NCI-H1092 treated with DMSO at 0.1 percent for 48 hours (cell line): Measurements from ENCODE around the gene PLIN4.
"Not testable (repeated sequence)": the region's sequence is repeated elsewhere in the genome, so short reads cannot be mapped to it uniquely, and the experiment has no call there.

ENCODE experiments used
- DNase-seq: peaks from one replicate; lab custom pipeline; 2025; lab: John Stamatoyannopoulos, UW

PLIN4 gene, protein sequence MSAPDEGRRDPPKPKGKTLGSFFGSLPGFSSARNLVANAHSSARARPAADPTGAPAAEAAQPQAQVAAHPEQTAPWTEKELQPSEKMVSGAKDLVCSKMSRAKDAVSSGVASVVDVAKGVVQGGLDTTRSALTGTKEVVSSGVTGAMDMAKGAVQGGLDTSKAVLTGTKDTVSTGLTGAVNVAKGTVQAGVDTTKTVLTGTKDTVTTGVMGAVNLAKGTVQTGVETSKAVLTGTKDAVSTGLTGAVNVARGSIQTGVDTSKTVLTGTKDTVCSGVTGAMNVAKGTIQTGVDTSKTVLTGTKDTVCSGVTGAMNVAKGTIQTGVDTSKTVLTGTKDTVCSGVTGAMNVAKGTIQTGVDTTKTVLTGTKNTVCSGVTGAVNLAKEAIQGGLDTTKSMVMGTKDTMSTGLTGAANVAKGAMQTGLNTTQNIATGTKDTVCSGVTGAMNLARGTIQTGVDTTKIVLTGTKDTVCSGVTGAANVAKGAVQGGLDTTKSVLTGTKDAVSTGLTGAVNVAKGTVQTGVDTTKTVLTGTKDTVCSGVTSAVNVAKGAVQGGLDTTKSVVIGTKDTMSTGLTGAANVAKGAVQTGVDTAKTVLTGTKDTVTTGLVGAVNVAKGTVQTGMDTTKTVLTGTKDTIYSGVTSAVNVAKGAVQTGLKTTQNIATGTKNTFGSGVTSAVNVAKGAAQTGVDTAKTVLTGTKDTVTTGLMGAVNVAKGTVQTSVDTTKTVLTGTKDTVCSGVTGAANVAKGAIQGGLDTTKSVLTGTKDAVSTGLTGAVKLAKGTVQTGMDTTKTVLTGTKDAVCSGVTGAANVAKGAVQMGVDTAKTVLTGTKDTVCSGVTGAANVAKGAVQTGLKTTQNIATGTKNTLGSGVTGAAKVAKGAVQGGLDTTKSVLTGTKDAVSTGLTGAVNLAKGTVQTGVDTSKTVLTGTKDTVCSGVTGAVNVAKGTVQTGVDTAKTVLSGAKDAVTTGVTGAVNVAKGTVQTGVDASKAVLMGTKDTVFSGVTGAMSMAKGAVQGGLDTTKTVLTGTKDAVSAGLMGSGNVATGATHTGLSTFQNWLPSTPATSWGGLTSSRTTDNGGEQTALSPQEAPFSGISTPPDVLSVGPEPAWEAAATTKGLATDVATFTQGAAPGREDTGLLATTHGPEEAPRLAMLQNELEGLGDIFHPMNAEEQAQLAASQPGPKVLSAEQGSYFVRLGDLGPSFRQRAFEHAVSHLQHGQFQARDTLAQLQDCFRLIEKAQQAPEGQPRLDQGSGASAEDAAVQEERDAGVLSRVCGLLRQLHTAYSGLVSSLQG (N-terminal part only)

DNA sequence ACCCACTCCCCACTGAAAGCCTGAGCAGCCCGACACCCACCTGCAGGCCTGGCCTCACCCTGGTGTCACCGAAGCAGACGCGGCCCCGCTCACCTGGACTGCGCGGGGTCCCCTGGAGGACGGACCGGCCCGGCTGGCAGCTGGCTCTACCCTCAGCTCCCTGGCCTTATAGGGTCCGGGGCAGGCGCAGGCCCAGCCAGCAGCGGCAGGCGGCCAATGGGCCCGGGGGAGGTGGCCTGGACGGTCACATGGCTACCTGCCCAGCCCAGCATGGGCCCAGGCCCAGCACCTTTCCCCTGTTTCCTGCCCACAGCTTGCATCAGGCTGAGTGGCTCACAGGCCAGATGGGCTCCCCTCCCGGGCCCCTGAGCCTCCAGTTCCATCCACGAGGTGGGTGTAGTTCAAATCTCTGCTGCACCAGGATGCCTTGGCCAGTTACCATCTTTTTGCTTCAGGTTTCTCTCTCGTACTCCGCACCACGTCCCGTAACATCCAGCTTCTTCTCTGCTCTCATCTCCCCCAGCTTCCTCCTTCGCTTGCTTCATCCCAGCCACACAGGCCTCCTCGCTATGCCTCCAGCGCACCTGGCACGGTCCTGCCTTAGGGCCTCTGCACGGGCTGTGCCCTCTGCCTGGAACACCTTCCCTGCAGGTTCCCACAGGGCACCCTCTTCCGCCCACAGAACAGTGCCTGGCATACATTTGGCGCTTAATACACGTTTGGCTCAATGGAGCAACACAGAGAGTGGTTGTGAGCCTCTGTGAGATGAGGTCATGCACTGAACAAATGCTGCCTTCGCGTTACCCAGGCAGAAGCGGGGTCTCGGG is at the start of gene PLIN4:
TSS of gene PLIN4 (minus strand) at position 142 of the 827 bp plus-strand sequence. CDS start 214 bp downstream, outside the sequence.
- no peak for DNase-seq

DNA sequence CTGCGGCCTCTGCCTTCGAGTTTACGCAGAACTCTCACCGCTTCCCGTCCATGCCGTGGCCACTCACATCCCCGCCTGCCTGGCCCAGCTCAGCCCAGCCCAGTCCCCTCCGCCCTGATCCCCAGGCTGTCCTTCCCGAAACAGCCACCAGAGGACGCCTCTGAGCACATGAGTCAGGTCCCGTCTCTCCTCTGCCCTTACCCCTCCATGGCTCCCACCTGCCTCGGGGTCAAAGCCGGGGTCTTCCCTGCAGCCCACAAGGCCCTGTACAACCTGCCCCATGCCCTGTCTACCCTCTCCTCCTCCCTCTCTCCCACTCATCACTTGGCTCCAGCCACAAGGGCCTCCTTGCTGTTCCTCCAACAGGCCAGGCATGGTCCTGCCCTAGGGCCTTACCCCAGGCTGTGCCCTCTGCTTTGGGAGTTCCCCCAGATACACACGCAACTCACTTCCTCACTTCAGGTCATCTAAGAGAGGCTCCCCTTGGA is 49.3 kb upstream of the PLIN4 start:
- no peak for DNase-seq

DNA sequence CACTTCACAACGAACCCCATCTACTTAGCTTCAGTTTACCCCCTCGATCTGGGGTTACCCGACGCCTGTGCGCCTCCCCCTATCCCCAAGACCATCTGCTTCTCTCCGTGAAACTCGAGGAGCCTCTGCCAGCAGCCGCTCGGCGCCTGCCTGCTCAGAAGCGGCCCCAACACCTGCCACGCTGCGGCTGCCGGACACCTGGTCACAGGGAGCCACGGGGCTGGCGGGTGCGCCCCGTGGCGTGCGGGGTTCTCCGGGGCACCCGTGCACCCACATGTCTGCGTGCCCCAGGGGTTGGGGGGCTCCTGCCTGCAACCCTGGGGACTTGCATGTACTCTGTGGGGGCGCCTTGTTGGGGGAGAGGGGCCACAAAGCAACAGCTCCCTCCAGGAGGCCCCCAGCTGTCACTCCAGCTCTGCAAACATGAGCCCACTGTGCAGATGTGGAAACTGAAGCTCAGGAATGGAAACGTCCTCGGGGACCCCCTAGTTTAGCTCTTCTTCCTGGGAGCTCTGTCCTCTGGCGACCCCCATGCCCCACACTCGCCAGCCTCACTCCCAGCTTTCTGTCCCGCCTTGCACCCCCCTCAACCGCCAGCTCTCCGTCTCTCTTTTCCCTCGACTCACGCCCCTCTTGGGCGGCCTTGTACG is 48.2 kb upstream of the PLIN4 start:
- no peak for DNase-seq

DNA sequence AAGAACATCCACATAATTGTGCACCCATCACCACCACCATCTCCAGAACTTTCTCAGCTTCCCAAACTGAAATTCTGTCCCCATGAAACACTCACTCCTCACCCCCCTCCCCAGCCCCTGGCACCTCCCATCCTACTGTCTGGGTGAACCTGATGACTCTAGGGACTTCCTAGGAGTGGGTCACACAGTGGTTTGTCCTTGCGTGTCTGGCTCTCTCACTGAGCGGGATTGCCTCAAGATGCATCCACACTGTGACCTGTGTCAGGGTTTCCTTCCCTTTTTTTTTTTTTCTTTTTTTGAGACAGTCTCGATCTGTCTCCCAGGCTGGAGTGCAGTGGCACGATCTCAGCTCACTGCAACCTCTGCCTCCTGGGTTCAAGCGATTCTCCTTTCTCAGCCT is 45.3 kb upstream of the PLIN4 start:
- not testable (repeated sequence) for DNase-seq

DNA sequence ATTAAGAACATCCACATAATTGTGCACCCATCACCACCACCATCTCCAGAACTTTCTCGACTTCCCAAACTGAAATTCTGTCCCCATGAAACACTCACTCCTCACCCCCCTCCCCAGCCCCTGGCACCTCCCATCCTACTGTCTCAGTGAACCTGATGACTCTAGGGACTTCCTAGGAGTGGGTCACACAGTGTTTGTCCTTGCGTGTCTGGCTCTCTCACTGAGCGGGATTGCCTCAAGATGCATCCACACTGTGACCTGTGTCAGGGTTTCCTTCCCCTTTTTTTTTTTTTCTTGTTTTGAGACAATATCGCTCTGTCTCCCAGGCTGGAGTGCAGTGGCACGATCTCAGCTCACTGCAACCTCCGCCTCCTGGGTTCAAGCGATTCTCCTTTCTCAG is 43.8 kb upstream of the PLIN4 start:
- not testable (repeated sequence) for DNase-seq

DNA sequence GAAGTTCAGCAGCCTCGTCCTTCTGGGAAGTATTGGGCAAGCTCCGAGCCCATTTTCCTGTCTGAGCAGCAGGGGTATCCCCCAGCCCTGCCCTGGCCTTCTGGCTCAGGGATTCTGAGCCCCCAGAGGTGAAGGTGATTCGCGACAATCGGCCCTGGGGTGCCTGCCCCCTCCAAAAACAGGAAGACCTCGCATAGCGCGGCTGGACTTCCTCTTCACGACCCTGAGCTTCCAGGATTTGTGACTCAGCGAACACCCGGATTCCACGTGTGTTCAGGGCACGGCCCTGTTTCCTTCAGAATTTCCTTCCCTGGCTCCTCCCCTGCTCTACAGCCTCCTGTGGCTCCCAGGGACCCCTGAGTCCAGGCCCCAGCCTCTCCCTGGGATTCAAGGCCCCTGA is 41.3 kb upstream of the PLIN4 start, which contains the start of gene SEMA6B:
TSS of gene SEMA6B (minus strand) at position 116 of the 400 bp plus-strand sequence. CDS start 1,227 bp downstream, outside the sequence.
- no peak for DNase-seq

DNA sequence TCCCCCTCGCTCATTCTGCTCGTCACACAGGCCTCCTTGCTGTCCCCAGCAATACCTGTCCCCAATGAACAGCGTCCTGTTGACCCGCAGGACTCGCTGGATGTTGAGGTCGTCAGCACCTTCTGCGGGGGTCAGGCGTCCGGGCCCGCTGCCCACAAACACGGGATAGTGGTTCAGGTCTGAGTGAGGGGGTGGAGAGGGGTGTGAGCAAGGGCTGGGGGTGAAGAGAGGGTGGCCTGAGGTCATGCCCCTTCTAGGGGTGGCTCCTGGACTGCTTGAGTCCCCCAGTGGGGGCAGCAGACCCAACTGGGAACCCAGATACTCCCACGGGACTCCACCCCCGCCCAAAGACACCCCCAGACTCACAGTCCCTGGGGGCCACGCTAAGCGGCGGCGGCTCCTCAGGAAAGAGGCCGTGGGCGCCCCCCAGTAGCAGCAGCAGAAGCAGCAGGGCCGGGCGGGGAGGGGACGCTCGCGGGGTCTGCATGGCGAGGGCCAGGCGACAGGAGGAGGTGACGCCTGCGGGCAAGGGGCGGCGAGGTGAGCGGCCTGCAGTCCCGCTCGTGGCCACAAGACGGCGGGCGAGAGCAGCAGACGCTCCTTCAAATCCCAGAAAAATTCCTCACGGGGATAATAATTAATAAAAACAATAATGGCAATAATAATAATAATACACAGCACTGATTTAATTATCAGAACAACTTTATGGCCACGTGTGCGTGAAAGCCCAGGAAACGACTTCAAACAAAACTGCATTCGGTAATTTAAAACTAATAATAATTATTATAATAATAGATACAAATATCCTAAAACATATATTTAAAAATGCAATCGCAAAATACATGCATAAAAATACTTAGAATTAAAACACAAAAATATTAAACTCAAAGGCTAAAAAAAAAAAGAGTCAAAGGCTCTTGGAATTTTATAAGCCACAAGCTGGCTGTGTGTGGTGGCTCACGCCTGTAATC is 40.0 kb upstream of the PLIN4 start:
- DNase-seq: peak; percentile 12

DNA sequence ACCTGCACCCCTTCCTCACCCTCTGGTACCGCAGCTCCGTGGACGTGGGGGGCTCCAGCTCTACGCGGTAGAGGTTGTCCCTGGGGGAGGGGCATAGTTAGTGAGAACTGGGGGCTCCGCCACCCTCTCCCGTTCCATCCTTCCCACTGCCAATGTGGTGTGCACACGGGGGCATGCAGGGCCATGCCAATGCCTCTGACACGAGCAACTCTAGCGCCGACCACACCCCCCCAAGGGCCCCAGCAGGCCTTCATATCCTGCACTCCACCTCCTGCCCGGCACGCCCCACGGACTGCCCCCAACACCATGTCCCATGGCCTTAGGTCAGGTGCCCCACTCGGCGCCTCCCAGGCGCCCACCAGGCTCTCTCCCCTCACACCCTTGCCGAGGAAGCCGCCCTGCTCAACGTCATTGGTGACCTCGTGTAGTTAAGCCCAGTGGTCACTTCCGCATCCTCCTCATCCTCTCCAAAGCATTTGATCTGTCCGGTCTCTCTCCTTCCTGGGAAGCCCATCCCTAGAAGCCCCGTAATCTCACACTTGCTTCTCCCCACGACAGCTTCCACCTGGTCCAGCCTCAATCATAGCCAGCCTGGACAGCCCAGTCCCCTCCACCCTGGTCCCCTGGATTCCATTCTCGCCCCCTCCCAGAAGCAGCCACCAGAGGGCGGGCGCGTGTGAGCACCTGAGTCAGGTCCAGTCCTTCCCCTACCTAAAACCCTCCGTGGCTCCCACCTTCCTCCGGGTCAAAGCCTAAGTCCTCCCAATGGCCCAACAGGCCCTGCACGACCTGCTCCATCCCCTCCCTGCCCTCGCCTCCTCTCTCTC is 39.1 kb upstream of the PLIN4 start:
- DNase-seq: no peak

DNA sequence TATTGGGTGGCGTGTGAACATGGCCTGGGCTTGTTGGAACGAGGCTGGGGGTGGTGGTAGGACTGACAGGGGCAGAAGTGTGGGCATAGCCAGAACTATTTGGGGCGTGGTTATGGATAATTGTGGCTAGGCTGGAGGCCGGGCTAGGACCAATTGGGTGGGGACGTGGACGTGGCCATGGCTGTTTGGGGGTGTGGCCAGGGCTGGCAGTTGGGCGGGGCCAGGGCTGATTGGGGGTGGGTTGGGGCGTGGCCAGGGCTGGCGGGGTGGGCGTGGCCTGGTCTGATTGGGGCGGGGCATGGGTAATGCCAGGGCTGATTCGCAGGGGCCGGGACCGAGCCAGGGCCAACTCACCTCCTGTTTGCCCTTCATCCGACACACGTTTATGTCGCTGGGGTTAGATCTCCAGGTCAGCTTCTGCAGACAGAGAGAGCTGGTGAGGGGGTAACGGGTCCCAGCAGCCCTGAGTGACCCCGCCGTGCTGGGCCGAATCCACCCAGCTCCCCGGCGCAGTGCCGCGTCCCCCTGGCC is 38.4 kb upstream of the PLIN4 start:
- no peak for DNase-seq

DNA sequence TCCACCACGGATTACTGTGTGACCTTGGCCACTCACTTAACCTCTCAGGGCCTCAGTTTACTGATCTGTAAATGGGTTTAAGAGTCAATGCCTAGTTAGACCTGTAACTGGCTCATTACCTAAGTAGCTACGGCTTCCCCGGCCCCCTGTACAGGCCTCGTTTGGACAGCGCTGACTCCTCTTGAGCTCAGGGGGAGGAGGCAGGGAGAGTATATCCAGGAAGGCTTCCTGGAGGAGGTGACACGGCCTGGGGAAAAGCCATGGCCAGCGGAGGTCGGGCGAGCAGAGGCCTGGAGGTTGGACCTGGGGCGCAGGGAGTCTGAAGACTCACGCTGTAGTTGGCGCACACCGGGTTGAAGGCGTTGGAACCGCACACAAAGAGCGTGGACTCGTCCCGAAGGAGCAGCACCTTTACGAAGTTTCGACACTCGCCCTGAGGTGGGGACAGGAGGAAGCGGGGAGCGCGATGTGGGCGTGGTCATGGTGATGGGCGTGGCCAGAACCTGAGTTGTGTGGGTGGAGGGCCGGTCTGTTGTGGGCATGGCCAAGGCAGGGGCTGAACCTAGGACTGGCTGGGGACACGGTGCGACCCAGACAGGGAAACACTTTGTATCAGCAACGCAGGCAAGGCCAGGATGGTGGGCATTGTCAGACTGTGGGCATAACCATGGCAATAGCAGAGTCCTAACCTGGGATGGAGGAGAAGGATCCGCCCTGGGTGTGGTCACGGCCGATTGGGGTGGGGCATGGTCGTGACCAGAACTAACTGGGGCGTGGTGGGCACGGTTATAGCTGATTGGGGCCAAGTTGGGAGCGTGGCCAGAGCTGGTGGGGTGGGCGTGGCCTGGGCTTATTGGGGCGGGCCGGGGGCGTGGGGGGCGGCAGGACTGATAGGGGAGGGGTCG is 37.6 kb upstream of the PLIN4 start:
- DNase-seq: no peak

DNA sequence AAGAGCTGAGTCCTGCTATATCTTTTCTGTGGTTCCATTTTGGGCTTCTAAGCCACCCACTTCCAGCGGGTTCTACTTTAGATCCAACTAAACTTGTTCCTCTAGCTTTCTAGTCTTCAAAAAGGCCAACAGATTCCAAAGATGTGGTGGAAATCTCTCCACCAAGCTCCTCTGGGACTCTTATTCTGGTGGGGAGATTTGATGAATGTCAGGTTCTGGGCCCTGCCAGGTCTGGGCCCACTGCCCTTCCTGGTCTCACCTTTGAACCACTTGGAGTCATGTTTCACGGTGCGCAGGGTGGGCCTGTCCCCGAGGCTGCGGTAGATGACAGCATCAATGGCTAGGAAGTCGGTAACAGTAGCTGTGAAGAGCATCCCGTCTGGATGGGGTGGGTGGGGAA is 36.4 kb upstream of the PLIN4 start:
- no peak for DNase-seq

DNA sequence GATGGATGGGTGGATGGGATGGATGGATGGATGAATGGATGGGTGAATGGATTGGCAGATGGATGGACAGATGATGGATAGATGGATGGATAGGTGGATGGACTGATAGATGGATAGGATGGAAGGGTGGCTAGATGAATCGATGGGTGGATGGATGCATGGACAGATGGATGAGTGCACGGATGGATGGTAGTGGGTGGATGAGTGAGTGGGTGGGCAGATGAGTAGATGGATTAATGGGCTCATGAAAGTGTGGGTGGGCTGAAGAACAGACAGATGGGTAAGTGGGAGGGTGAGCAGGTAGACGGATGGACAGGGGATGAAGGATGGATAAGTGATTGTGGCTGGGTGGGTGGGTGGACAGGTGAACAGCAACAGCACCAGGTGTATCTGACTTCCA is 35.5 kb upstream of the PLIN4 start:
- DNase-seq: no peak

DNA sequence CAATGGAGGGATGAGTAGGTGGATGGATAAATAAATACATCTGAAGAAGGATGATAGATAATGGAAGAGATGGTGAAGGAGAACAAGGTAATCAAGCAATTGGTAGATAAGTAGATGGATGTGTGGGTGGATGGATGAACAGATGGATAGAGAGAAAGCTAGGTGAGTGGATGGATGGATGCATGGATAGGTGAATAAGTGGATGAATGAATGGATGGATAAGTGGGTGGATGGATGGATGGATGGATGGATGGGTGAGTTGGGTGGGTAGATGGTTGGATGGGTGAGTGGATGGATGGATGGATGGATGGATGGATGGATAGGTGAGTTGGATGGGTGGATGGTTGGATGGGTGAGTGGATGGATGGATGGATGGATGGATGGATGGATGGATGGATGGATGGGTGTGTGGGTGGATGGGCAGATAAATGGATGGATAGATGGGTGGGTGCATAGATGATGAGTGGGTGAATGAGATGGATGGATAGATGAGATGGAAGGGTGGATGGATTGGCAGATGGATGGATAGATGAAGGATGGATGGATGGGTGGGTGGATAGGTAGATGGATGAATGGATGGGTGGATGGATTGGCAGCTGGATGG is 34.9 kb upstream of the PLIN4 start:
- DNase-seq: no peak

DNA sequence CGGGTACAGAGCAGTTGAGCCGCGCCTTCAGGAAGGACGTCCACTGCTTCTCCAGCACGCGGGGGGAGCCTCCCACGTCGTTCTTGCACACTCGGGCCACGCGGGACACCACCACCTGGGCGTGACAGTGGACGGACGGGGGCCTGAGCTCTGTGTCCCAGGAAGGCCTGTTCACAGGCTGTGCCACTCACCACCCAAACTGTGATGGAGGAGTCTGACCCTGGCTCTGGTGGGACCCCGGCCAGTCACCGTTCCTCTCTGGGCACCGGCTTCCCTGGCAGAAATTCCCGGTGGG is 34.2 kb upstream of the PLIN4 start:
- no peak for DNase-seq

DNA sequence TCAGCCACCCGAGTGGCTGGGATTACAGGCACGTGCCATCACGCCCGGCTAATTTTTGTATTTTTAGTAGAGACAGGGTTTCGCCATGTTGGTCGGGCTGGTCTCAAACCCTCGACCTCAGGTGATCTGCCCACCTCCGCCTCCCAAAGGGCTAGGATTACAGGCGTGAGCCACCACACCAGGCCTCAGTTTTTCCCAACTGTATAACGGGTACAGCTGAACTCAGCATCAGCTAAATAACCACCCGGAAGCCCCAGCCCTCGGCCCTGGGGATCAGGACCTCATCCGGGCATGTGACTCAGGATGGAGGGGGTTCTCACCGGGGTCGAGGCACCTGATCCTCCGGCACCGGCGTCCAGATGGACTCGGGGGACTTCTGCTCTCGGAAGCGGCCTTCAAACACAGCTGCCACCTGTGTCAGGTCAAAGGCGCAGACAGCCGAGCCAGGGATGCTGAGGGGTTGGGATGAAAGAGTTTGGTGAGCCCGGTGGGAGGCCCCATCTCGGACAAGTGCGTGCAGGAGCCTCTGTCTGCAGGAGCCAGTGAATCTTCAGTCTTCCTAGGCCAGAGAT is 32.3 kb upstream of the PLIN4 start:
- DNase-seq: no peak

DNA sequence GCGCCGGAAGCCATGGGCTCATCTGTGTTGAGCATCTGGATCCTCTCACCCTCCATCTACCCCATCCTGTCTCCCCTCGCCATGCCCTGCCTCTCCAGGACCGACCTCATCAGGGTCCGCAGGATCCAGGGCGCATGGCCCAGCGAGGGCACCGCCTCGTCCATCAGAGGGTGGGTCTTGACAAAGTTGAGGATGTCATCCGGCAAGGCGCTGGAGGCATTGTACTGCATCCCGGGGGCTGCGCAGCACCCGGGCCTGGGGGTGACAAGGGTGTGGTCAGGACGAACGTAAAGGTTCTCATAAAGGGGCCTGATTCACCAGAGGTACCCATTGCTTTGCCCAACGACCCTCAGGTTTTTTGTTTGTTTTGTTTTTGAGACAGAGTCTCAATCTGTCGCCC is 31.7 kb upstream of the PLIN4 start:
- no peak for DNase-seq

DNA sequence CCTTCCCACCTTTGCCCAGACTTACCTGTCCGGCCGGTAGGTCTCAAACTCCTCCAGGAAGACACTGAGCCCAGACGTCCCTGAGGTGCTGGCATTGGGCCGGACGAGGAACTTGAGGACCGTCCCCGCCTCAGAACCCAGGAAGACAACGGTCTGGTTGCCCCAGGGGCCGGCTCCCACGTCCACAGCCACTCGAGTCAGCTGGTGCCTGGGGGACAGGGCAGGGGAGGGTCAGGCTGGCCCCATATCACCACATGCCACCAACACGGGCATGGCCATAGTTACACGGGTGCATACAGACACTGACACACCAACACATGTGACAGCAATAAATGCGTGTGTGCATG is 29.9 kb upstream of the PLIN4 start:
- no peak for DNase-seq
